Measurements from ENCODE around the gene RNASE4.

DNA sequence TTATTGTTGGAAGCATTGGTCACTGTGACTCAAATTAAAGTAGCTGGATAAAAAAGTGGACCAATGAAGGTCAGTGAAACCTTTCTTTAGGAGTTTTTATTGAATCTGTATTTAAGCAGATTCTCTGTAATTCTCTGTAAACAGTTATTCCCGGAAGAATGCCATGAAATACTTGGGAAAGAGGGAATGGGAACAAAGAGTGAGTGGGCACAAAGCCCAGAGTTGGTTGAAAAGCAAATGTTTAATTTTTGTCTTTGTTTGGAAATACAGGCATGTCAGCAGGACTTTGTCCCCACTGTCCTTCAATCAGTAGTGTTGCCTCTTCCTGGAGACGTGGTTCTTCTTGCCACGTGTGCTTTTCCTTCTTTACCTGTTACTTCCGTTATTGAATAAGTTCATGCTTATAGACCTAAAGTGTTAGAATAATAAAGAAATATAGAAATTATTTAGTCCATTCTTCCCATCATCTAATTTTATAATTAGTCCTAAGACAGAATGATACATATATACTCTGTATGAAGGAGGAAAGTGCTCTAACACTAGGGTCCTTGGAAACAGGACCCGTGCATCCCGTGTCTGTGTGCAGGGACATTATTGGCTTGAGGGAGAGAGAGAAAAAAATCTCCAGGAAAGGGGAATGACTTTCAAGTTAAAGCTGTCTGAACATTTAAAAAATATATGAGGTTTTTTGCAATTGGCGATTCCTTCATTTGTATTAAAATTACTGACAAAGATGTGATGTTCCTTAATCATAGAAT lies 2.2 kb downstream of the RNASE4 start:
- TF ChIP-seq POU2F2 (IDR thresholded peaks at IDR 0.05; ENCODE audit: borderline replicate concordance, low read depth, low read length) (no peak), RFX5 (IDR thresholded peaks at IDR 0.05; ENCODE audit: low read depth, low read length) (no peak), POLR2AphosphoS5 (IDR thresholded peaks at IDR 0.05; ENCODE audit: low read length) (no peak), GABPA (IDR thresholded peaks at IDR 0.05; ENCODE audit: low read depth) (no peak), NR2C1 (IDR thresholded peaks at IDR 0.05) (no peak), CBX3 (IDR thresholded peaks at IDR 0.05; ENCODE audit: borderline replicate concordance, low read depth) (no peak), YY1 (IDR thresholded peaks at IDR 0.05; ENCODE audit: low read depth, low read length) (no peak), BCL11A (IDR thresholded peaks at IDR 0.05; ENCODE audit: low read depth, low read length) (no peak), ZZZ3 (IDR thresholded peaks at IDR 0.05; ENCODE audit: control insufficient read depth, insufficient read length, low read depth) (no peak), POLR2A (IDR thresholded peaks at IDR 0.05; ENCODE audit: low read depth, low read length) (no peak), ZNF274 (IDR thresholded peaks at IDR 0.05; ENCODE audit: insufficient read depth, insufficient read length) (no peak), CREB1 (IDR thresholded peaks at IDR 0.05; ENCODE audit: low read depth) (no peak)
- TF ChIP-seq, protein P1, sequence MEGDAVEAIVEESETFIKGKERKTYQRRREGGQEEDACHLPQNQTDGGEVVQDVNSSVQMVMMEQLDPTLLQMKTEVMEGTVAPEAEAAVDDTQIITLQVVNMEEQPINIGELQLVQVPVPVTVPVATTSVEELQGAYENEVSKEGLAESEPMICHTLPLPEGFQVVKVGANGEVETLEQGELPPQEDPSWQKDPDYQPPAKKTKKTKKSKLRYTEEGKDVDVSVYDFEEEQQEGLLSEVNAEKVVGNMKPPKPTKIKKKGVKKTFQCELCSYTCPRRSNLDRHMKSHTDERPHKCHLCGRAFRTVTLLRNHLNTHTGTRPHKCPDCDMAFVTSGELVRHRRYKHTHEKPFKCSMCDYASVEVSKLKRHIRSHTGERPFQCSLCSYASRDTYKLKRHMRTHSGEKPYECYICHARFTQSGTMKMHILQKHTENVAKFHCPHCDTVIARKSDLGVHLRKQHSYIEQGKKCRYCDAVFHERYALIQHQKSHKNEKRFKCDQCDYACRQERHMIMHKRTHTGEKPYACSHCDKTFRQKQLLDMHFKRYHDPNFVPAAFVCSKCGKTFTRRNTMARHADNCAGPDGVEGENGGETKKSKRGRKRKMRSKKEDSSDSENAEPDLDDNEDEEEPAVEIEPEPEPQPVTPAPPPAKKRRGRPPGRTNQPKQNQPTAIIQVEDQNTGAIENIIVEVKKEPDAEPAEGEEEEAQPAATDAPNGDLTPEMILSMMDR (IDR thresholded peaks at IDR 0.05 in 2 of 3, conservative IDR thresholded peaks at IDR 0.05 in 1 of 3; ENCODE audit: control insufficient read depth in 2 of 3, extremely low read depth in 1 of 3, insufficient read depth in 1 of 3, low read depth in 3 of 3, low read length in 3 of 3) = no peak
- TF ChIP-seq, protein P2, sequence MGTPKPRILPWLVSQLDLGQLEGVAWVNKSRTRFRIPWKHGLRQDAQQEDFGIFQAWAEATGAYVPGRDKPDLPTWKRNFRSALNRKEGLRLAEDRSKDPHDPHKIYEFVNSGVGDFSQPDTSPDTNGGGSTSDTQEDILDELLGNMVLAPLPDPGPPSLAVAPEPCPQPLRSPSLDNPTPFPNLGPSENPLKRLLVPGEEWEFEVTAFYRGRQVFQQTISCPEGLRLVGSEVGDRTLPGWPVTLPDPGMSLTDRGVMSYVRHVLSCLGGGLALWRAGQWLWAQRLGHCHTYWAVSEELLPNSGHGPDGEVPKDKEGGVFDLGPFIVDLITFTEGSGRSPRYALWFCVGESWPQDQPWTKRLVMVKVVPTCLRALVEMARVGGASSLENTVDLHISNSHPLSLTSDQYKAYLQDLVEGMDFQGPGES (IDR thresholded peaks at IDR 0.05) = no peak

All from GM12878 (cell line).